ENCODE measurements around the gene STH. TPM values are rescaled to one million over a fixed set of nuclear protein-coding genes. Genes with fewer than 3 reads are reported as not detected.

Gene STH
- total RNA-seq, 4 donors from 2014 or later = not detected

- H3K9me3 ChIP-seq = no peaks in the 10 kb centered on the region
- WGBS = 84% methylated on average over 10 of the region's 12 CpGs
- no peak for TF ChIP-seq POLR2AphosphoS5 (IDR thresholded peaks at IDR 0.05)
- no peak for TF ChIP-seq CTCF (IDR thresholded peaks at IDR 0.05)
- TF ChIP-seq POLR2A (IDR thresholded peaks at IDR 0.05; ENCODE audit: low read depth) = no peak
- TF ChIP-seq EP300 (IDR thresholded peaks at IDR 0.05) = no peak
- H3K27me3 ChIP-seq = no peaks in the 10 kb centered on the region
- H3K4me3 ChIP-seq = no peak overlapping the region
- H3K4me1 ChIP-seq = peaks cover 0 to 13% (median 8%) of the 10 kb centered on the region in 4 donors
- peaks cover 0 to 5% (median 0%) of the 10 kb centered on the region in 4 donors for H3K36me3 ChIP-seq
- no peak overlapping the region for H3K27ac ChIP-seq (replicated peaks in 1 of 4)
- no peak for DNase-seq (ENCODE audit: extremely low spot score)
- intact Hi-C loops (cut with DNase I) = no loop called here
Observed at GRCh38 chr17:45973099-45973780, 25.8 kb upstream of the STH start.

GRCh38 chr17:45973946-45974859 is 24.8 kb upstream of the STH start:
- DNase-seq (ENCODE audit: extremely low spot score) = no peak
- H3K4me1 ChIP-seq = peaks cover 0 to 13% (median 8%) of the 10 kb centered on the region in 4 donors
- H3K36me3 ChIP-seq = peaks cover 0 to 5% (median 0%) of the 10 kb centered on the region in 4 donors
- H3K27ac ChIP-seq (replicated peaks in 1 of 4) = no peak overlapping the region
- H3K9me3 ChIP-seq = no peaks in the 10 kb centered on the region
- 88% methylated on average over 15 of the region's 17 CpGs for WGBS
- no peak for TF ChIP-seq POLR2A (IDR thresholded peaks at IDR 0.05; ENCODE audit: low read depth)
- H3K4me3 ChIP-seq = no peak overlapping the region
- no peaks in the 10 kb centered on the region for H3K27me3 ChIP-seq
- intact Hi-C loops (cut with DNase I) = no loop called here

GRCh38 chr17:45974916-45975630 is 24.0 kb upstream of the STH start:
- Histone ChIP-seq H3K27me3 (no peaks in the 10 kb centered on the region), H3K4me3 (no peak overlapping the region), H3K4me1 (peaks cover 0 to 13% (median 8%) of the 10 kb centered on the region in 4 donors), H3K27ac (replicated peaks in 1 of 4) (no peak overlapping the region), H3K9me3 (no peaks in the 10 kb centered on the region), H3K36me3 (peaks cover 0 to 5% (median 0%) of the 10 kb centered on the region in 4 donors)
- intact Hi-C loops (cut with DNase I) = no loop called here
- TF ChIP-seq POLR2AphosphoS5 (IDR thresholded peaks at IDR 0.05) (no peak), EP300 (IDR thresholded peaks at IDR 0.05) (no peak), CTCF (IDR thresholded peaks at IDR 0.05) (no peak), POLR2A (IDR thresholded peaks at IDR 0.05; ENCODE audit: low read depth) (no peak)
- WGBS = 92% methylated on average over 4 of the region's 10 CpGs
- DNase-seq (ENCODE audit: extremely low spot score) = no peak

- Histone ChIP-seq H3K9me3 (no peaks in the 10 kb centered on the region), H3K4me3 (no peak overlapping the region), H3K27ac (replicated peaks in 1 of 4) (no peak overlapping the region), H3K36me3 (no peaks in the 10 kb centered on the region), H3K27me3 (no peaks in the 10 kb centered on the region), H3K4me1 (peaks cover 0 to 13% (median 8%) of the 10 kb centered on the region in 4 donors)
- DNase-seq (ENCODE audit: extremely low spot score) = no peak
- 65% methylated on average over 6 of the region's 8 CpGs for WGBS
- TF ChIP-seq POLR2A (IDR thresholded peaks at IDR 0.05; ENCODE audit: low read depth) (no peak), POLR2AphosphoS5 (IDR thresholded peaks at IDR 0.05) (no peak), EP300 (IDR thresholded peaks at IDR 0.05) (no peak), CTCF (IDR thresholded peaks at IDR 0.05) (no peak)
- intact Hi-C loops (cut with DNase I) = no loop called here
Observed at GRCh38 chr17:45975640-45976295, 23.3 kb upstream of the STH start.

Measured in esophagus muscularis mucosa (tissue), 4 donors.